CMK (cell line): ENCODE results near the gene GALNT9.
"Not testable (repeated sequence)": the region's sequence is repeated elsewhere in the genome, so short reads cannot be mapped to it uniquely, and the experiment has no call there.

ENCODE experiments used
- DNase-seq: peaks from one replicate; pipeline ENCODE4 v3.0.0-alpha.2; 2010; ENCODE audit warnings: low read depth

The GALNT9 gene

GRCh38 chr12:132248453-132249167 lies 80.8 kb downstream of the GALNT9 start:
- no peak for DNase-seq

- no peak for DNase-seq
Observed at GRCh38 chr12:132247718-132248452, 81.5 kb downstream of the GALNT9 start.

GRCh38 chr12:132246997-132247717 lies 82.2 kb downstream of the GALNT9 start:
- DNase-seq: no peak

- no peak for DNase-seq
Observed at GRCh38 chr12:132245521-132246101, 83.8 kb downstream of the GALNT9 start.

GRCh38 chr12:132244724-132245295 lies 84.6 kb downstream of the GALNT9 start:
- DNase-seq: no peak

GRCh38 chr12:132243596-132244310 lies 85.6 kb downstream of the GALNT9 start:
- no peak for DNase-seq

- not testable (repeated sequence) for DNase-seq
Observed at GRCh38 chr12:132243171-132243570, 86.2 kb downstream of the GALNT9 start.

- DNase-seq: not testable (repeated sequence)
Observed at GRCh38 chr12:132240669-132241007, 88.8 kb downstream of the GALNT9 start.

- DNase-seq: no peak
Observed at GRCh38 chr12:132239796-132240668, 89.4 kb downstream of the GALNT9 start.

- DNase-seq: no peak
Observed at GRCh38 chr12:132239392-132239791, 90.0 kb downstream of the GALNT9 start.

- no peak for DNase-seq
Observed at GRCh38 chr12:132238884-132239283, 90.5 kb downstream of the GALNT9 start.

- DNase-seq: no peak
Observed at GRCh38 chr12:132238488-132238854, 90.9 kb downstream of the GALNT9 start.

- DNase-seq: no peak
Observed at GRCh38 chr12:132237772-132238487, 91.5 kb downstream of the GALNT9 start.

GRCh38 chr12:132236930-132237771 lies 92.2 kb downstream of the GALNT9 start:
- no peak for DNase-seq

- DNase-seq: no peak
Observed at GRCh38 chr12:132236129-132236929, 93.1 kb downstream of the GALNT9 start.

GRCh38 chr12:132235116-132235820 lies 94.1 kb downstream of the GALNT9 start:
- DNase-seq: no peak

- DNase-seq: no peak
Observed at GRCh38 chr12:132230381-132230780, 99.0 kb downstream of the GALNT9 start.

GRCh38 chr12:132229926-132230325 lies 99.5 kb downstream of the GALNT9 start:
- DNase-seq: no peak
